C4-2B (cell line): ENCODE results near the gene ALDH9A1.

Source experiments
- CTCF ChIP-seq: fragments of 450-650 bp; conservative IDR thresholded peaks from 2 replicates; pipeline ENCODE4 v1.5.1; 2017; ENCODE audit warnings: mild to moderate bottlenecking
- ZFX ChIP-seq: fragments of 450-650 bp; IDR thresholded peaks from 2 replicates; pipeline ENCODE4 v1.6.1; 2017

- TF ChIP-seq ZFX: no peak
- no peak for TF ChIP-seq CTCF
Observed at GRCh38 chr1:165629151-165629550, 69.2 kb downstream of the ALDH9A1 start.
